ENCODE measurements around the gene GHRHR.

GHRHR gene

DNA sequence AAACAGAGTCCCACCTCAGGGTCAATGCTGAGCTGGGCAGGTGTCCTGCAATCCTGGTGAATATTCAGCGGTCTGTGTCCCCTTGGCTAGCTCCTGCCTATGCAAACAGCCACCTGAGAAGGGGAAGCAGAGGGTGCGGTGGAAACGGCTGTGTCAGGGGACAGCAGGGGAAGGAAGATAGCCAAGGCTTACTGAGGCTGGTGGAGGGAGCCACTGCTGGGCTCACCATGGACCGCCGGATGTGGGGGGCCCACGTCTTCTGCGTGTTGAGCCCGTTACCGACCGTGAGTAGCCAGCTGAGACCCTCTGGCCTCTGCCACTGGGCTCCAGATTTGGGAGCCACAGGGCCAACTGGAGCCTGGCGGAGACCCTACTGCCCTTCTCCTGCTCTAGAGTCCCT lies at the start of gene GHRHR:
TSS of gene GHRHR (plus strand) at position 112 of the 400 bp plus-strand sequence. CDS start at position 228, 116 bp downstream.
- no peak for DNase-seq (ENCODE audit: low read depth in 2 of 3, low spot score in 2 of 3)

DNA sequence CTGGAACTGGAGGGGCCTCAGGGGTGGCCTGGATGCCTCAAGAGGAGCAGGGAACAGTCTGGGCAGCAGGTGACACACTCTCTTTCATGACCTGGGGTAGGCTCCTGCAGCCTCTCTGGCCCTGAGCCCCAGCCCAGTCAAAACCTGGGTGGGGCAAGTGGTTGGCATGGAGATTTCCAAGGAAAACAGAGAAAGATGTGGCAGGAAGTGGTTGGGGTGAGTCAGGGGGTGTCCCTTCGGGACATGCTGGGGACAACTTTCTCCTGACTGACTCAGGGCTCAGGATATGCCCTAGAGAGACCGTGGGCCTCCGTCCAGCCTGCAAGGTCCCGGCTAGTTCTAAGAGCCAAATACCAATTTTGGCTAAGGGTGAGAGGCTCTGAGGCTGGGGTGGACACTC lies 49.2 kb upstream of the GHRHR start:
- no peak for DNase-seq (ENCODE audit: low read depth in 2 of 3, low spot score in 2 of 3)

DNA sequence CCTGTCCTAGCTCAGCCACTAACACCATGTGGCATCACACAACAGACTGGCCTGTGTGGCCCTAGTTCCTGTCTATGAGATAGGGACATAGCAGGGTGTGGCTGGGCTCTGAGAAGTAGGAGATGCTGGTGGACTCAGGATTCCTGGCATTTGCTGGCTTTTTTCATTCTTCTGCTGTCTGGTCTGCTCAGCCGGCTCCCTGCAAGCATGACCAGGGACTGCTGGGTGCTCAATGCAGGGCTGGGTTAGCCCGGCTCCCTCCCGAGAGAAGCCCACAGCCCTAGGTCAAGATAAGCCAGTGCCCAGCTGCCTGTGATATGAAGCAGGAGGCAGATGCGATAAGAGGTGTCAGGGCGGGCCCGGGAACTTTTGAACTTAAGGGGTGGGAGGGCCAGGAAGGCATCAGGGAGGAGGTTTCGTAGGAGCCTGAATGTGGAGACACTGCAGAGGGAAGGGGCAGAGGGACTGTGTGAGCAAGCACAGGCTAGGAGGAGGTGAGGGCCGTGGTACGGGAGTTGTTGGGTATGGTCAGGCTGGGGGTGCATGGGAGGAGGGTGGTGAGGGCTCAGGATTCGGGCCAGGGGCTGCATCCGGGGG lies 48.6 kb upstream of the GHRHR start:
- no peak for DNase-seq (ENCODE audit: low read depth in 2 of 3, low spot score in 2 of 3)

- DNase-seq (ENCODE audit: low read depth in 2 of 3, low spot score in 2 of 3), result no peak
Measured at GRCh38 chr7:30915751-30916150, 48.0 kb upstream of the GHRHR start.

GRCh38 chr7:30916255-30916654 lies 47.5 kb upstream of the GHRHR start:
- no peak for DNase-seq (ENCODE audit: low read depth in 2 of 3, low spot score in 2 of 3)

GRCh38 chr7:30916767-30917166 lies 47.0 kb upstream of the GHRHR start:
- no peak for DNase-seq (ENCODE audit: low read depth in 2 of 3, low spot score in 2 of 3)

DNA sequence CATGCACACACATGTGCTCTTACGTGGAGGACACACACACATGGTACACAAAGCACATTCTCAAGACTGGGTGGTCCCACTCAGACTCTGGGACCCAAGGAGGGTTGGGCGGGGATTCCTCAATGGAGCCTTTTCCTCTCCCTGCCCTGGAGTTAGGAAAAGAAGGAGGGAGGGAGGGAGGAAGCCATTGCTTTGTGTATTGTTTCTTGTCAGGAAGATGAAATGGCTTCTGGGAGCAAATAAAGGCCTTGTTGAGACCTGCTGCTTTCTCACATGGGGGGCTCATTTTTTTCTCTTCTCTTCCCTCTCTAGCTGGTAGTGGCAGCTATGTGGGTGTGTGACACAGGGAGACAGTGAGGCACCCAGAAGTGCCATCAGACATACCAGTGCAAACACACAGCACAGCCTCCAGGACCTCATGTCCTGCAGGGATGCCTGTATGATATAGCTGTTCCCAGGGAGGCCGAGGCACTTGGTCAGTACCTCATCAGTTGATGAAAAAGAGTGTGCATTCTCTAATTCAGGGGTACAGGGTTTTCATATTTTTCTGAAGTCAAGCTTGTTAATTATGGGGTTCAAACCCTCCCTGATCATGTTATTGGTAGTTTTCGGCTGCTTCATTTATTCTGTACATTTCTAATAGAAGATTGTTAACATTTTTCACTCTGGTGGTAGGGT lies 46.4 kb upstream of the GHRHR start:
- no peak for DNase-seq (ENCODE audit: low read depth in 2 of 3, low spot score in 2 of 3)

GRCh38 chr7:30918676-30919075 lies 45.1 kb upstream of the GHRHR start:
- no peak for DNase-seq (ENCODE audit: low read depth in 2 of 3, low spot score in 2 of 3)

DNA sequence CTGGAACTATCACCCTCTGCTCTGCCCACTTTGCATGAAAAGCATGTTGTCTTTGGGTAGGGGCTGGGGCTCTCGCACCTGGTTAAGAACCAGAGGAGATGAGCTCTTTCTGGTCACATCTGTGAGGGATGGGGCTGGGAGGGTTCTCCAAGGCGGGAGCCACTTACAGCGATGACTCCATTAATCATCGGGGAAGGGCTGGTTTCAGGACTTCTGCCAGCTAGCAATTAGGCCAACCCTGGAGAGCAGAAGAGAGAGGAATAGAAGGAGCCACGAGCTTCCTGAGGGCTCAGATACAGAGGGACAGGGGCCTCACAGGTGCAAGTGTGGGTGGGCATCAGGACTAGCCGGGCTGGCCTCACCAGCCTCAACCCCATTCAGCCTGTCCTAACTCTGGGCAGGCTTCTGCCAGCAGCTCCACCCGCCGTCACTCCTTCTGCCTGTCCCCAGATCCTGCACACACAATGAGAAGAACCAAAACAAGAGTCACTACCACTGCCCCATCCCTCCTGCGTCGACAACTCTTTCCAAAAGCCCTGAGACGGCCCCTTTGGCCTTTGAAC lies 43.7 kb upstream of the GHRHR start:
- no peak for DNase-seq (ENCODE audit: low read depth in 2 of 3, low spot score in 2 of 3)

GRCh38 chr7:30920584-30921539 lies 42.9 kb upstream of the GHRHR start:
- no peak for DNase-seq (ENCODE audit: low read depth in 2 of 3, low spot score in 2 of 3)

GRCh38 chr7:30921540-30922401 lies 42.0 kb upstream of the GHRHR start:
- DNase-seq (ENCODE audit: low read depth in 2 of 3, low spot score in 2 of 3), result no peak

- DNase-seq (ENCODE audit: low read depth in 2 of 3, low spot score in 2 of 3), result no peak
Measured at GRCh38 chr7:30922596-30922995, 41.2 kb upstream of the GHRHR start.

DNA sequence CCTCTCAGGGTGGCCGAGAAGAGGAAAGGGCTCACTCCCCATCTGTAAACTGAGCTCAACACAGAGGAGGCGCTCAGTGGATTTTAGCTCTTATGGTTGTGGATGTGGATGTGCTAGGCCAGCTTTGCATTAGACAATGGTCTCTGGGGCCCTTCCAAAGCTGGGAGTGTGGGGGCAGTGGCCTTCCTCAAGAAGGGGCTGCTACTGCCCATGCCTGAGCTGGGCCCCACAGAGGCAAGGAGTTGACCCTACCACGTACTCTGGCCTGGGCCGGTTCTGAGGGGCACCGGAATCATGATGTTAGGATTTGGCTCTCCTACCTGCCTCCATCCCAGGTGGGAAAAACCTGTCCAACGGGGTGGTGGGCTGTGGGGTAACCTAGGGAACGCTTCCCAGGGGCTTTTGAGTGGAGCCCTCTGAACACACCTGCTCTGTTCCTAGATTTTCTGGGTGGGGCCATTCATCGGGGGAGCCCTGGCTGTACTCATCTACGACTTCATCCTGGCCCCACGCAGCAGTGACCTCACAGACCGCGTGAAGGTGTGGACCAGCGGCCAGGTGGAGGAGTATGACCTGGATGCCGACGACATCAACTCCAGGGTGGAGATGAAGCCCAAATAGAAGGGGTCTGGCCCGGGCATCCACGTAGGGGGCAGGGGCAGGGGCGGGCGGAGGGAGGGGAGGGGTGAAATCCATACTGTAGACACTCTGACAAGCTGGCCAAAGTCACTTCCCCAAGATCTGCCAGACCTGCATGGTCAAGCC lies 40.6 kb upstream of the GHRHR start:
- no peak for DNase-seq (ENCODE audit: low read depth in 2 of 3, low spot score in 2 of 3)

GRCh38 chr7:30923774-30924413 lies 39.9 kb upstream of the GHRHR start:
- DNase-seq (ENCODE audit: low read depth in 2 of 3, low spot score in 2 of 3), result no peak

- no peak for DNase-seq (ENCODE audit: low read depth in 2 of 3, low spot score in 2 of 3)
Measured at GRCh38 chr7:30924624-30925023, 39.1 kb upstream of the GHRHR start.

- DNase-seq (ENCODE audit: low read depth in 2 of 3, low spot score in 2 of 3), result no peak
Measured at GRCh38 chr7:30925117-30925516, 38.6 kb upstream of the GHRHR start.

- no peak for DNase-seq (ENCODE audit: low read depth in 2 of 3, low spot score in 2 of 3)
Measured at GRCh38 chr7:30925913-30926312, 37.8 kb upstream of the GHRHR start.

DNA sequence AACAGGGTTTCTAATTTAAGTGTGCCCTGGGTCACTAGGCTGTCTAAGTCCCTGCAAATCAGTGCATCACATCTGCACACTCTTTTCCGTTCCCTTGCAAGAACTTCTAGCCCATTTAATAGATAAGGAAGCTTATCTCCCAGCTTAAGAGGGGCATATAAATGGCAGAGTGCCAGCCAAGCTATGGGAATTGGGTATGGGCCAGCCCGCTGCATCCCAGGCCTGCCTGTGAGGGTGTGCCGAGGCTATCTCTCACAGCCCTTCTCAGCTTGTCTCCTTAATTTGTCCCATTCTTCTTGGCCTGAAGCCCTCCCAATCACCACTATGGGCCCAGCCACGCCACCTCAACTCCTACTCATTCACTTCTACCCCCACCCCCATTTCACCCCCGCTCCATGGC lies 37.4 kb upstream of the GHRHR start:
- no peak for DNase-seq (ENCODE audit: low read depth in 2 of 3, low spot score in 2 of 3)

- no peak for DNase-seq (ENCODE audit: low read depth in 2 of 3, low spot score in 2 of 3)
Measured at GRCh38 chr7:30927040-30927439, 36.7 kb upstream of the GHRHR start.

Measured in activated CD8-positive, alpha-beta memory T cell treated with anti-CD3 and anti-CD28 coated beads for 48 hours (primary cell).